HEK293 (cell line): ENCODE results near the gene CHAC2.

Experiments used
- ATF2 ChIP-seq: fragments of 450-650 bp; formaldehyde crosslinking; IDR thresholded peaks from 2 replicates; pipeline ENCODE4 v1.5.1; 2016; ENCODE audit warnings: missing biosample characterization, missing genetic modification characterization, low read depth
- CTCF ChIP-seq: fragments of 450-650 bp; formaldehyde crosslinking; IDR thresholded peaks from 2 replicates; pipeline ENCODE4 v1.5.1; 2016; ENCODE audit warnings: missing biosample characterization, missing genetic modification characterization
- GLIS1 ChIP-seq: fragments of 450-650 bp; formaldehyde crosslinking; IDR thresholded peaks from 2 replicates; pipeline ENCODE4 v1.5.1; 2016; ENCODE audit warnings: missing biosample characterization, missing genetic modification characterization
- ZNF121 ChIP-seq: fragments of 450-650 bp; formaldehyde crosslinking; IDR thresholded peaks from 2 replicates; pipeline ENCODE4 v1.5.1; 2016; ENCODE audit warnings: missing biosample characterization, missing genetic modification characterization
- ZNF175 ChIP-seq: fragments of 450-650 bp; formaldehyde crosslinking; IDR thresholded peaks from 2 replicates; pipeline ENCODE4 v1.5.1; 2016; ENCODE audit warnings: missing biosample characterization, missing genetic modification characterization
- ZNF248 ChIP-seq: fragments of 450-650 bp; formaldehyde crosslinking; IDR thresholded peaks from 2 replicates; pipeline ENCODE4 v1.5.1; 2017; ENCODE audit warnings: missing biosample characterization, missing genetic modification characterization
- TF ChIP-seq, protein P1 (sequence below): fragments of 450-650 bp; formaldehyde crosslinking; IDR thresholded peaks from 2 replicates; pipeline ENCODE4 v1.5.1; 2017; ENCODE audit warnings: missing biosample characterization, missing genetic modification characterization

DNA sequence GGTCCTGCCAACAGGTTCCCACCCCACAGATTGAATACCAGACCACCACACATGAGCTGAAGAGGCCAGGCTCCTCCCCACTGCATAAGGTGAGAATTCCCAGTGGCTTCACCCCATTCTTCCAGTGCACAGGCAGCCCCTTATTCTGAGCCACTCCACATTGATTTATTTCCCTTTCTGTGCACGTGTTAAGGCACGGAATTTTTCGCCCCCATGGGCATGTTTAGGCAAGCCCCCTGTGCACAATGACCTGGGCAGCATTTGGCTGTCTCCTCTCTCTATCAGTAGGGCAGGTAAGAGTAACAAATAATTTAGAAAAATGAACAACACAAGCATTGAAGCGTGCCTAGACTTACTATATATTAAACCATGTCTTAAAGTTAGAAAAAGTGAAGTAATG, 15.2 kb upstream of the CHAC2 start:
- no peak for TF ChIP-seq ZNF175 (tag by site-specific recombination)
- no peak for TF ChIP-seq ATF2 (tag by site-specific recombination)
- TF ChIP-seq GLIS1 (tag by site-specific recombination), result no peak
- TF ChIP-seq CTCF (tag by site-specific recombination), result no peak
- TF ChIP-seq ZNF121 (tag by site-specific recombination), result no peak
- TF ChIP-seq, protein P1, sequence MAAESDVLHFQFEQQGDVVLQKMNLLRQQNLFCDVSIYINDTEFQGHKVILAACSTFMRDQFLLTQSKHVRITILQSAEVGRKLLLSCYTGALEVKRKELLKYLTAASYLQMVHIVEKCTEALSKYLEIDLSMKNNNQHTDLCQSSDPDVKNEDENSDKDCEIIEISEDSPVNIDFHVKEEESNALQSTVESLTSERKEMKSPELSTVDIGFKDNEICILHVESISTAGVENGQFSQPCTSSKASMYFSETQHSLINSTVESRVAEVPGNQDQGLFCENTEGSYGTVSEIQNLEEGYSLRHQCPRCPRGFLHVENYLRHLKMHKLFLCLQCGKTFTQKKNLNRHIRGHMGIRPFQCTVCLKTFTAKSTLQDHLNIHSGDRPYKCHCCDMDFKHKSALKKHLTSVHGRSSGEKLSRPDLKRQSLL, result no peak
- TF ChIP-seq ZNF248 (tag by site-specific recombination), result no peak
